Measurements from ENCODE around the gene SMIM33. TPM values are rescaled to one million over a fixed set of nuclear protein-coding genes. Genes with fewer than 3 reads are reported as not detected.

The SMIM33 gene
- total and polyA plus RNA-seq, 2 of the 13 experiments (the other 11 are each of a cell fraction or from before 2014, with no cell fraction given), result not detected

DNA sequence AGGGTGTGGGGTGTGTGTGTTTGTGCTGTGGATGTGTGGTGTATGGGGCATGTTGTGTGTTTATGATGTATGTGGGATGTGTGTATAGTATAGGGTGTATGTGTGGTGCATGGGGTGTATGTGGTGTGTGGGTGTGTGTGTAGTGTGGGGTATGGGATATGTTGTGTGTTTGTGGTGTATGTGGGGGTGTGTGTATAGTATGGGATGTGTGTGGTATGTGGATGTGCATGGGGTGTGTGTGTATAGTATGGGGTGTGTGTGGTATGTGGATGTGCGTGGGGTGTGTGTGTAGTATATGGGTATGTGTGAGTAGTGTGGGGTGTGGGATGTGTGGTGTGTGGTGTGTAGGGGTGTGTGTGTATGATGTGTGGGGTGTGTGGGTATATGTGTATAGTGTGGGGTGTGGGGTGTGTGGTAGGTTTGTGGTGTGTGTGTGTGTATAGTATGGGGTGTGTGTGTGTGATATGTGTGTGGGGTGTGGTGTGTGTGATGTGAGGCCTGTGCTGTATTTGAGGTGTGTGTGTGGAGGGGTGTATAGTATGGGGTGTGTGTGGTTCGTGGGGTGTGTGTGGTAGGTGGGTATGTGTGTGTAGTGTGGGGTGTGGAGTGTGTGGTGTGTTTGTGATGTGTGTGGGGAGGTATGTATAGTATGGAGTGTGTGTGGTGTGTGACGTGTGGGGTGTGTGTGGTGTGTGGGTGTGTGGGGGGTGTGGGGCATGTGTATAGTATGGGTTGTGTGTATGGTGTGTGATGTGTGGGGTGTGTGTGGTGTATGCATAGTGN lies 18.7 kb upstream of the SMIM33 start (continued):
- TF ChIP-seq, protein P1, sequence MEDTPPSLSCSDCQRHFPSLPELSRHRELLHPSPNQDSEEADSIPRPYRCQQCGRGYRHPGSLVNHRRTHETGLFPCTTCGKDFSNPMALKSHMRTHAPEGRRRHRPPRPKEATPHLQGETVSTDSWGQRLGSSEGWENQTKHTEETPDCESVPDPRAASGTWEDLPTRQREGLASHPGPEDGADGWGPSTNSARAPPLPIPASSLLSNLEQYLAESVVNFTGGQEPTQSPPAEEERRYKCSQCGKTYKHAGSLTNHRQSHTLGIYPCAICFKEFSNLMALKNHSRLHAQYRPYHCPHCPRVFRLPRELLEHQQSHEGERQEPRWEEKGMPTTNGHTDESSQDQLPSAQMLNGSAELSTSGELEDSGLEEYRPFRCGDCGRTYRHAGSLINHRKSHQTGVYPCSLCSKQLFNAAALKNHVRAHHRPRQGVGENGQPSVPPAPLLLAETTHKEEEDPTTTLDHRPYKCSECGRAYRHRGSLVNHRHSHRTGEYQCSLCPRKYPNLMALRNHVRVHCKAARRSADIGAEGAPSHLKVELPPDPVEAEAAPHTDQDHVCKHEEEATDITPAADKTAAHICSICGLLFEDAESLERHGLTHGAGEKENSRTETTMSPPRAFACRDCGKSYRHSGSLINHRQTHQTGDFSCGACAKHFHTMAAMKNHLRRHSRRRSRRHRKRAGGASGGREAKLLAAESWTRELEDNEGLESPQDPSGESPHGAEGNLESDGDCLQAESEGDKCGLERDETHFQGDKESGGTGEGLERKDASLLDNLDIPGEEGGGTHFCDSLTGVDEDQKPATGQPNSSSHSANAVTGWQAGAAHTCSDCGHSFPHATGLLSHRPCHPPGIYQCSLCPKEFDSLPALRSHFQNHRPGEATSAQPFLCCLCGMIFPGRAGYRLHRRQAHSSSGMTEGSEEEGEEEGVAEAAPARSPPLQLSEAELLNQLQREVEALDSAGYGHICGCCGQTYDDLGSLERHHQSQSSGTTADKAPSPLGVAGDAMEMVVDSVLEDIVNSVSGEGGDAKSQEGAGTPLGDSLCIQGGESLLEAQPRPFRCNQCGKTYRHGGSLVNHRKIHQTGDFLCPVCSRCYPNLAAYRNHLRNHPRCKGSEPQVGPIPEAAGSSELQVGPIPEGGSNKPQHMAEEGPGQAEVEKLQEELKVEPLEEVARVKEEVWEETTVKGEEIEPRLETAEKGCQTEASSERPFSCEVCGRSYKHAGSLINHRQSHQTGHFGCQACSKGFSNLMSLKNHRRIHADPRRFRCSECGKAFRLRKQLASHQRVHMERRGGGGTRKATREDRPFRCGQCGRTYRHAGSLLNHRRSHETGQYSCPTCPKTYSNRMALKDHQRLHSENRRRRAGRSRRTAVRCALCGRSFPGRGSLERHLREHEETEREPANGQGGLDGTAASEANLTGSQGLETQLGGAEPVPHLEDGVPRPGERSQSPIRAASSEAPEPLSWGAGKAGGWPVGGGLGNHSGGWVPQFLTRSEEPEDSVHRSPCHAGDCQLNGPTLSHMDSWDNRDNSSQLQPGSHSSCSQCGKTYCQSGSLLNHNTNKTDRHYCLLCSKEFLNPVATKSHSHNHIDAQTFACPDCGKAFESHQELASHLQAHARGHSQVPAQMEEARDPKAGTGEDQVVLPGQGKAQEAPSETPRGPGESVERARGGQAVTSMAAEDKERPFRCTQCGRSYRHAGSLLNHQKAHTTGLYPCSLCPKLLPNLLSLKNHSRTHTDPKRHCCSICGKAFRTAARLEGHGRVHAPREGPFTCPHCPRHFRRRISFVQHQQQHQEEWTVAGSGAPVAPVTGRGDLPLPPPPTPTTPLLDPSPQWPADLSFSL (CRISPR knock-in tag; IDR thresholded peaks at IDR 0.05), result peak; percentile 46; the same call in 1 of the 2 replicates
- TF ChIP-seq NONO (IDR thresholded peaks at IDR 0.05) (0 out of 2 replicates have a peak, but pooled peaks have one; percentile 2), NONO (CRISPR knock-in tag; conservative IDR thresholded peaks at IDR 0.05) (no peak)

Data from HepG2 (cell line).